HG03575 (cell line): ENCODE results near the gene OSBPL10.

ENCODE experiments used
- ATAC-seq: cut with Tn5 transposase; IDR thresholded peaks from one replicate; pipeline ENCODE4 v1.9.1; 2021; ENCODE audit not compliant: unreplicated experiment, insufficient number of reproducible peaks, low FRiP score; ENCODE audit errors: extremely low read depth

Gene OSBPL10

GRCh38 chr3:31966978-31967591, 14.0 kb downstream of the OSBPL10 start:
- no peak for ATAC-seq

- no peak for ATAC-seq
Observed at GRCh38 chr3:31962801-31963205, 18.3 kb downstream of the OSBPL10 start.

GRCh38 chr3:31960793-31961431, 20.1 kb downstream of the OSBPL10 start:
- no peak for ATAC-seq

- ATAC-seq = no peak
Observed at GRCh38 chr3:31959951-31960792, 20.9 kb downstream of the OSBPL10 start.

GRCh38 chr3:31959251-31959650, 21.8 kb downstream of the OSBPL10 start:
- ATAC-seq = no peak

GRCh38 chr3:31958701-31959152, 22.3 kb downstream of the OSBPL10 start:
- no peak for ATAC-seq

- no peak for ATAC-seq
Observed at GRCh38 chr3:31957106-31957505, 24.0 kb downstream of the OSBPL10 start.

GRCh38 chr3:31955581-31955980, 25.5 kb downstream of the OSBPL10 start:
- ATAC-seq = no peak

GRCh38 chr3:31953636-31954035, 27.4 kb downstream of the OSBPL10 start:
- ATAC-seq = no peak

GRCh38 chr3:31953091-31953490, 28.0 kb downstream of the OSBPL10 start:
- ATAC-seq = no peak

- ATAC-seq = no peak
Observed at GRCh38 chr3:31952205-31952604, 28.9 kb downstream of the OSBPL10 start.

GRCh38 chr3:31948280-31948679, 32.8 kb downstream of the OSBPL10 start:
- ATAC-seq = no peak

- no peak for ATAC-seq
Observed at GRCh38 chr3:31947671-31948091, 33.4 kb downstream of the OSBPL10 start.

- no peak for ATAC-seq
Observed at GRCh38 chr3:31947162-31947561, 33.9 kb downstream of the OSBPL10 start.

- no peak for ATAC-seq
Observed at GRCh38 chr3:31946484-31947081, 34.5 kb downstream of the OSBPL10 start.

- ATAC-seq = no peak
Observed at GRCh38 chr3:31945738-31946052, 35.4 kb downstream of the OSBPL10 start.

GRCh38 chr3:31943041-31943440, 38.0 kb downstream of the OSBPL10 start:
- ATAC-seq = no peak

GRCh38 chr3:31942446-31942845, 38.6 kb downstream of the OSBPL10 start:
- no peak for ATAC-seq

GRCh38 chr3:31937225-31937624, 43.8 kb downstream of the OSBPL10 start:
- no peak for ATAC-seq
